ENCODE measurements around the gene BTF3L4.

The BTF3L4 gene

GRCh38 chr1:52032124-52032784 is 23.8 kb upstream of the BTF3L4 start:
- TF ChIP-seq, protein P1, sequence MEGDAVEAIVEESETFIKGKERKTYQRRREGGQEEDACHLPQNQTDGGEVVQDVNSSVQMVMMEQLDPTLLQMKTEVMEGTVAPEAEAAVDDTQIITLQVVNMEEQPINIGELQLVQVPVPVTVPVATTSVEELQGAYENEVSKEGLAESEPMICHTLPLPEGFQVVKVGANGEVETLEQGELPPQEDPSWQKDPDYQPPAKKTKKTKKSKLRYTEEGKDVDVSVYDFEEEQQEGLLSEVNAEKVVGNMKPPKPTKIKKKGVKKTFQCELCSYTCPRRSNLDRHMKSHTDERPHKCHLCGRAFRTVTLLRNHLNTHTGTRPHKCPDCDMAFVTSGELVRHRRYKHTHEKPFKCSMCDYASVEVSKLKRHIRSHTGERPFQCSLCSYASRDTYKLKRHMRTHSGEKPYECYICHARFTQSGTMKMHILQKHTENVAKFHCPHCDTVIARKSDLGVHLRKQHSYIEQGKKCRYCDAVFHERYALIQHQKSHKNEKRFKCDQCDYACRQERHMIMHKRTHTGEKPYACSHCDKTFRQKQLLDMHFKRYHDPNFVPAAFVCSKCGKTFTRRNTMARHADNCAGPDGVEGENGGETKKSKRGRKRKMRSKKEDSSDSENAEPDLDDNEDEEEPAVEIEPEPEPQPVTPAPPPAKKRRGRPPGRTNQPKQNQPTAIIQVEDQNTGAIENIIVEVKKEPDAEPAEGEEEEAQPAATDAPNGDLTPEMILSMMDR (IDR thresholded peaks at IDR 0.05; ENCODE audit: control insufficient read depth, extremely low read depth, insufficient read depth), result no peak
- peak overlapping the region; percentile 89 for H3K4me3 ChIP-seq (ENCODE audit: low read depth, low read length)
- DNase-seq (ENCODE audit: low read depth), result no peak

GRCh38 chr1:52032785-52033131 is 23.3 kb upstream of the BTF3L4 start:
- DNase-seq (ENCODE audit: low read depth), result no peak
- TF ChIP-seq, protein P1 (IDR thresholded peaks at IDR 0.05; ENCODE audit: control insufficient read depth, extremely low read depth, insufficient read depth), result no peak
- H3K4me3 ChIP-seq (ENCODE audit: low read depth, low read length), result peak overlapping the region; percentile 89

DNA sequence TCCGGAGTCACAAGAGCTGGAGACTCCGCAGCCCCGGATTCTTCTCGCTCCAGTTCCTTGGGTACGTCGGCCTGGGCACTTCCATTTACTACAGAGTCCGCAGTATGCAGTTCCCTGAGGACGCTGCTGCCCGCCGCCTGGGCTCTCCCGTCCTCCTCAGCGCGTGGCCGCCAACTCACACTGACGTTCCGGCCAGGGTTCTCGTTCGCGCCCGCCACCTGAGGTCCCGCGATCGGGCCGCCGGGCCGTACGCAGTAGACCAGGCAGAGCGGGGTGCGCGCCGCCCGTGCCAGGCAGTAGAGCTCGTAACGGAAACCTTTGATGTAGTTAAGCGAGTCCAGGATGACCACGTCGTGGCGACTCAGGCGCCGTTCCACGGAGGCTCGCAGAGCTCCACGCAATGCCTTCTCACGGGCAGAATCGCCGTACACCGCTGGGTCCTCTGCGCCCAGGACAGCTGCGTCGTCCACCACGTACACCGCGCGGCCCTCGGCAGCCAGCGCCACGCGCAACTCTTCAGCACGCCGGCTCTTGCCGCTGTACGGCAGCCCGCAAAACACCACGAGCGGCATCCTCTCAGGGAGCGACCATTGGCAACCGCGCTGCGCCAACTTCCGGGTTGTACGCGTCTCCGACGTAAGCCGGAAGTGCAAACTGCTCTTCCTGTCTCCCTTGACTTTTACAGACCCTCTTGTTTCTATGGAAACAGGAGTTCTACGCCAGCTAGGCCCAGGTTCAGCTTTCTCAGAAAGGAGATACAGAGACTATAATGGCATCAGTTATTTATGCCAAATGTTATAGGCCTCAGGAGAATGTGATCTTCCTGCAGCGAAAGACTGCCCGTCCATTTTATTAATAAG is 22.7 kb upstream of the BTF3L4 start, which contains the start of gene KTI12:
Gene KTI12 (minus strand): TSS at position 621 of the 860 bp plus-strand sequence. CDS start 49 bp downstream, at position 572.
- peak within 1 kb of the TSS; percentile 89 for H3K4me3 ChIP-seq (ENCODE audit: low read depth, low read length)
- TF ChIP-seq, protein P1 (IDR thresholded peaks at IDR 0.05; ENCODE audit: control insufficient read depth, extremely low read depth, insufficient read depth), result no peak
- peak; percentile 67 for DNase-seq (ENCODE audit: low read depth)

- TF ChIP-seq, protein P1 (IDR thresholded peaks at IDR 0.05; ENCODE audit: control insufficient read depth, extremely low read depth, insufficient read depth), result no peak
- peak overlapping the region; percentile 89 for H3K4me3 ChIP-seq (ENCODE audit: low read depth, low read length)
- no peak for DNase-seq (ENCODE audit: low read depth)
Observed at GRCh38 chr1:52034050-52034384, 22.1 kb upstream of the BTF3L4 start.

DNA sequence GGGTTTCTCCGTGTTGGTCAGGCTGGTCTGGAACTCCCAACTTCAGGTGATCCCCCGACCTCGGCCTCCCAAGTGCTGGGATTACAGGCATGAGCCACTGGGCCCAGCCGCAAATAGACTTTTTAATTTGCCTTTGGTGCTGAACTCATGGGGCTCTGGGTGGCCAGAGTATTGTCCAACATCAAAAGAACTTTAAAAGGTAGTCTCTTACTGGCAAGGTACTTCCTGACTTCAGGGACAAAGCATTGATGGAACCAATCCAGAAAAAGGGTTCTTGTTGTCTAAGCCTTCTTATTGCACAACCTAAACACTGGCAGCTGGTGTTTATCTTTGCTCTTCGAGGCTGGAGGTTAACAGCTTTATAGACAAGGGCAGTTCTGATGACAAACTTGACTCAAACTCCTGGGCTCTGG is 18.7 kb upstream of the BTF3L4 start:
- peak; percentile 91 for DNase-seq (ENCODE audit: low read depth)
- TF ChIP-seq, protein P1 (IDR thresholded peaks at IDR 0.05; ENCODE audit: control insufficient read depth, extremely low read depth, insufficient read depth), result no peak
- no peak overlapping the region for H3K4me3 ChIP-seq (ENCODE audit: low read depth, low read length)

DNA sequence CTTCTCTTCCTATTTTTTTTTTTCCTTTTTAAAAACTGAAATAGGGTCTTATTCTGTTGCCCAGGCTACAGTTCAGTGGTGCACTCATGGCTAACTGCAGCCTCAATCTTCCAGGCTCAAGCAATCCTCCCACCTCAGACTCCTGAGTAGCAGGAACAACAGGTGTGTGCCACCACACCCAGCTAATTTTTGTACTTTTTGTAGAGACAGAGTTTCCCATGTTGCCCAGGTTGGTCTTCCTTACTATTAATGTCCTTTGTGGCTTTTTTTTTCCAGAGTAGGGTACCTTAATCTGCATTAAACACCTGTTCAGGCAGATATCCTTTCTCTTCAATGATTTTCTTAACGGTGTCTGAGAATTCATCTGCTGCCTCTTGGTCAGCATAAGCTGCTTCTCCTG is 18.2 kb upstream of the BTF3L4 start:
- no peak overlapping the region for H3K4me3 ChIP-seq (ENCODE audit: low read depth, low read length)
- TF ChIP-seq, protein P1 (IDR thresholded peaks at IDR 0.05; ENCODE audit: control insufficient read depth, extremely low read depth, insufficient read depth), result no peak
- no peak for DNase-seq (ENCODE audit: low read depth)

Measured in LNCaP clone FGC (cell line).